ENCODE measurements around the gene CLDN17. TPM values are rescaled to one million over a fixed set of nuclear protein-coding genes. Genes with fewer than 3 reads are reported as not detected.

The CLDN17 gene
- total RNA-seq, 2 donors from 2014 or later, result not detected

DNA sequence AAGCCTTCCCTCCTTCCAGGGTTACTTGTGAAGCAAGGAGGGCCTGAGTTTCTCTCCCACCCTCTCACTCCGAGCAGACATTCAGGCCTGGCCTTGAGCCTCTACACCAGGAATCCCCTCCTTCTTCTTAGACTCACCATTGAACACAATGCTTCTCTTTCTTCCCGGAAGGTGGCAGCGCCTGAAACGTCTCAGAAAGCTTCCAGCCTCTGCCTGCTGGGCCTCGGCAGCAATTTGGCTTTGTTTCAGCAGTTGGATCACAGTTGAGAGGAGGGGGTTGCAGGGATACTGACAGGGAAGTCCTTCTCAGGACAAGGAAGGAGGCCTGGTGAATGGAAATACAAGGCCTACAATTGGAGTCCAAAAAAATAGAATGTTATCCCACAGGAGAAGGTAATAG, 43.0 kb upstream of the CLDN17 start:
- Histone ChIP-seq H3K4me3 (ENCODE audit: low read length) (no peak overlapping the region), H3K4me1 (ENCODE audit: control insufficient read depth, insufficient read depth, low read length) (no peaks in the 10 kb centered on the region), H3K9ac (ENCODE audit: extremely low read depth, low read length, poor library complexity, severe bottlenecking) (no peak overlapping the region), H3K36me3 (ENCODE audit: control insufficient read depth, insufficient read depth, low read length) (no peaks in the 10 kb centered on the region), H3K27ac (ENCODE audit: low read depth, low read length) (peak overlapping the region; percentile 29), H3K9me3 (ENCODE audit: control insufficient read depth, low read length) (no peaks in the 10 kb centered on the region), H3K27me3 (ENCODE audit: control insufficient read depth, insufficient read depth, low read length, poor library complexity, severe bottlenecking) (no peaks in the 10 kb centered on the region)
- WGBS, 2 experiments (ENCODE audit: insufficient coverage in 1 of 2, insufficient read length in 1 of 2), result 61 to 77% methylated on average over 5 of the region's 5 CpGs
- Mint-ChIP-seq H3K9me3 (no peaks in the 10 kb centered on the region), H3K36me3 (ENCODE audit: low read depth) (no peaks in the 10 kb centered on the region), H3K27me3 (ENCODE audit: insufficient read depth) (no peaks in the 10 kb centered on the region), H3K4me1 (no peaks in the 10 kb centered on the region), H3K27ac (no peak overlapping the region), H3K4me3 (no peak overlapping the region)
- peak; percentile 63 for DNase-seq
- TF ChIP-seq CTCF (conservative IDR thresholded peaks at IDR 0.05), result peak; percentile 27

GRCh38 chr21:30207252-30207579, 40.6 kb upstream of the CLDN17 start:
- no peaks in the 10 kb centered on the region for H3K27me3 ChIP-seq (ENCODE audit: control insufficient read depth, insufficient read depth, low read length, poor library complexity, severe bottlenecking)
- Mint-ChIP-seq H3K4me1 (no peaks in the 10 kb centered on the region), H3K4me3 (no peak overlapping the region), H3K27me3 (ENCODE audit: insufficient read depth) (no peaks in the 10 kb centered on the region), H3K27ac (no peak overlapping the region), H3K9me3 (no peaks in the 10 kb centered on the region), H3K36me3 (ENCODE audit: low read depth) (no peaks in the 10 kb centered on the region)
- no peaks in the 10 kb centered on the region for H3K4me1 ChIP-seq (ENCODE audit: control insufficient read depth, insufficient read depth, low read length)
- 80% methylated on average over 1 of the region's 1 CpG; no CpG with 5 or more reads in 1 of the 2 experiments for WGBS, 2 experiments (ENCODE audit: insufficient coverage in 1 of 2, insufficient read length in 1 of 2)
- no peaks in the 10 kb centered on the region for H3K9me3 ChIP-seq (ENCODE audit: control insufficient read depth, low read length)
- H3K27ac ChIP-seq (ENCODE audit: low read depth, low read length), result no peak overlapping the region
- no peaks in the 10 kb centered on the region for H3K36me3 ChIP-seq (ENCODE audit: control insufficient read depth, insufficient read depth, low read length)
- no peak overlapping the region for H3K4me3 ChIP-seq (ENCODE audit: low read length)
- H3K9ac ChIP-seq (ENCODE audit: extremely low read depth, low read length, poor library complexity, severe bottlenecking), result no peak overlapping the region
- DNase-seq, result no peak
- TF ChIP-seq CTCF (conservative IDR thresholded peaks at IDR 0.05), result no peak

DNA sequence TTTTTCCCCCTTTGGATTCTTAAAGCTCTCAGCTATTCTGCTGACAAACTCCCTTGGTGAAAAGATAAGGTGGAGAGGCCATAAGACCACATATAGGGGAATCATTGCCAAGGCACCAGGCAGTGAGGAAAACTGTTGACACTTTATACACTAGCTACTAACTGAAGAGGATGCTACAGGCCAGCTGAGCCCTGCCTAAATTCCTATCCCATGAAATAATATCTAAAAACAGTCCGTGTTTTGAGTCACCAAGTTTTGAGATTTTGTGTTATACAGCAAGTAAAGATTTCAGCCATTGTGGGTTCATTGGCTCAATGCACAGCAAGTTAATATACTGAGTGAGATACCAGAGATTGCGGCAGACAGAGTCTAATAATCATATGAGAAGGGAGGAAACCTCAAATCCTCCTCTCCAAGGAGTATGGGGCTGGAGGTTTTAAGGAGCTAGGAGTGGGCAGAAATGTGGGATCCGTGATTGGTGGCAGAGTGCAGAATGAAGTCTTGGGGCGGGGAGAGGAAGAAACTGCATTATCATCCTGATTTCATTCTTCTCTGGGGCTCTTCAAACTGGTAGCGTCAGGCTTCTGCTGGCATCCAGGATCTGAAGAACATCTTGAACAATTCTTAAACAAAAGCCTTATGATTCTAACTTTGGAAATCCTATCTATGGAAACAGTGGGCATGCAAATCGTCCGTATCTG, 40.1 kb upstream of the CLDN17 start:
- no peak for TF ChIP-seq CTCF (conservative IDR thresholded peaks at IDR 0.05)
- DNase-seq, result no peak
- no peaks in the 10 kb centered on the region for H3K4me1 ChIP-seq (ENCODE audit: control insufficient read depth, insufficient read depth, low read length)
- Mint-ChIP-seq H3K4me1 (no peaks in the 10 kb centered on the region), H3K27ac (peak overlapping the region; percentile 61), H3K4me3 (no peak overlapping the region), H3K27me3 (ENCODE audit: insufficient read depth) (no peaks in the 10 kb centered on the region), H3K36me3 (ENCODE audit: low read depth) (no peaks in the 10 kb centered on the region), H3K9me3 (no peaks in the 10 kb centered on the region)
- no peak overlapping the region for H3K4me3 ChIP-seq (ENCODE audit: low read length)
- H3K9me3 ChIP-seq (ENCODE audit: control insufficient read depth, low read length), result no peaks in the 10 kb centered on the region
- H3K9ac ChIP-seq (ENCODE audit: extremely low read depth, low read length, poor library complexity, severe bottlenecking), result no peak overlapping the region
- 90 to 91% methylated on average over 4 to 7 of the region's 7 CpGs for WGBS, 2 experiments (ENCODE audit: insufficient coverage in 1 of 2, insufficient read length in 1 of 2)
- H3K36me3 ChIP-seq (ENCODE audit: control insufficient read depth, insufficient read depth, low read length), result no peaks in the 10 kb centered on the region
- no peak overlapping the region for H3K27ac ChIP-seq (ENCODE audit: low read depth, low read length)
- no peaks in the 10 kb centered on the region for H3K27me3 ChIP-seq (ENCODE audit: control insufficient read depth, insufficient read depth, low read length, poor library complexity, severe bottlenecking)

All from endodermal cell (in vitro differentiated cells).